HG03064 (cell line): ENCODE data around the gene CYP27A1.
"Not testable (repeated sequence)": the region's sequence is repeated elsewhere in the genome, so short reads cannot be mapped to it uniquely, and the experiment has no call there.

Source experiments
- ATAC-seq: cut with Tn5 transposase; IDR thresholded peaks from one replicate; pipeline ENCODE4 v1.9.1; 2021; ENCODE audit warnings: low read depth; ENCODE audit not compliant: unreplicated experiment

CYP27A1 gene

DNA sequence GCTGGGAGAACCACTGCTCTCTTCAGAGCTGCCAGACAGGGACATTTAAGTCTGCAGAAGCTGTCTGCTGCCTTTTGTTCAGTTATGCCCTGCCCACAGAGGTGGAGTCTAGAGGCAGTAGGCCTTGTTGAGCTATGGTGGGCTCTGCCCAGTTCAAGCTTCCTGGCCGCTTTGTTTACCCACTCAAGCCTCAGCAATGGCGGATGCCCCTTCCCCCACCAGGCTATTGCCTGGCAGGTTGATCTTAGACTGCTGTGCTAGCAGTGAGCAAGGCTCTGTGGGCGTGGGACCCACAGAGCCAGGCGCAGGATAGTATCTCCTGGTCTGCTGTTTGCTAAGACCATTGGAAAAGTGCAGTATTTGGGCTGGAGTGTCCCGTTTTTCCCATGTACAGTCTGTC is 9.2 kb upstream of the CYP27A1 start:
- not testable (repeated sequence) for ATAC-seq

DNA sequence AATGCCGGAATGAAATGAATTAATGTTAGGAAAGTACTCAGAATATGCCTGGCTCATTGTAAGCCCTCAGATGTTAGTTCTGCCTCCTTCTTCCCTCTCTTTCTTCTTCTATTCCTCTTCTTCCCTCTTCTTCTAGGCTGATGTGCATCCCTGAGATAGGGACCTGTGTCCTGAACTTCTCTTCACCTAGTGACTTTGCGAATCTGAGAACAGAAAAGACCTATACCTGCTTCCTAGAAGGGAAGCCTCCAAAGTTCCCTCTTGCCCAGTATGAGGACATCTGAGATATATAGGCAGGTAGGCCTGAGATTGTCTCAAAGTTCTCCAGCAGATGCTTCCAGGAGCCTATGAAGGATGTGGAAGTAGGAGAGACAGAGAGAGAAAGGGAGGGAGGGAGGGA is 8.1 kb upstream of the CYP27A1 start:
- ATAC-seq: no peak

DNA sequence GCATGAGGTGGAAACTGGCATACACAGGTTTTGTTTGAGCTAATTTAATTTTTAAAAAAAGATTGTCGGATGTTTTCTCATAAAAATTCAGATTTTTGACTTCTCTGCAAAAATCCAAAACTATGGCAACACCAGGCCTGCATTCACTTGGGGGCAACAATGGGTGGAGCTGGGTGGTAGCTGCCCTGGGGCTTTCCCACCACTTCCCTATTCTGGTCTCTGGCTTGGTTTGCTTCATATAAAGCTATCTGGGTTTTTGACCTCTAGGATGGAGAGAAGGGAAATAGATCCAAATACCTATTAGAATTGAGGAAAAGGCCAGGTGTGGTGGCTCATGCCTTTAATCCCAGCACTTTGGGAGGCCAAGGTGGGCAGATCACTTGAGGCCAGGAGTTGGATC is 5.5 kb upstream of the CYP27A1 start:
- no peak for ATAC-seq

DNA sequence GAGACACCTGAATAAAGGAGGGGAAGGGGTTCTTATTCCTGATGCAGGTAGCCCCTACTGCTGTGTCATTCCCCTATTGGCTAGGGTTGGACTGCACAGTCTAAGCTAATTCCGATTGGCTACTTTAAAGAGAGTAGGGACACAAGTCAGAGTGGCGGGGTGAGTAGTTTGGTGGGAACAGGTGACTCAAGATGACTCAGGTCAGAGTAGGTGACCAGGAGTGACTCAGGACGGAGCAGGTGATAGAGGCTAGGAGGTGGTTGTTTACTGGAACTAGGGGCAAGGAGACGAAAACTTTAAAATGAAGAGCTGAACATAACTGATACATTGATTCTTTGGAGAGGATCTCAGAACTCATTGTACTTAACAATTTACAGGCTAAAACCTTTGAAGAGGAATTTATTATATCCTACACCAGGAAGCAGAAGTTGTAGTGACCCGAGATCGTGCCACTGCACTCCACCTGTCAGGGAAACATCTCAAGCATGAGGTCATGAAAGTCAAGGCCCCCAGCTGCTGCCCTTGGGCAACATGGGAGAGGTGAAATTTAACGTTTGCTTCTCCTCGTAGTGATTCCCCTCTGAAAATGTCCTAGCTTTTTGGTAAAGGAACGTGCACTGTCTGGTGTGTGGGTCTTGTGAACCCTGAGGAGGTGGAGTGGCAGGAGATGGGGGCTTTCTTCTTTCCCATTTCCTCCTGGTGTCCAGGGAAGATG is 4.5 kb upstream of the CYP27A1 start:
- no peak for ATAC-seq

DNA sequence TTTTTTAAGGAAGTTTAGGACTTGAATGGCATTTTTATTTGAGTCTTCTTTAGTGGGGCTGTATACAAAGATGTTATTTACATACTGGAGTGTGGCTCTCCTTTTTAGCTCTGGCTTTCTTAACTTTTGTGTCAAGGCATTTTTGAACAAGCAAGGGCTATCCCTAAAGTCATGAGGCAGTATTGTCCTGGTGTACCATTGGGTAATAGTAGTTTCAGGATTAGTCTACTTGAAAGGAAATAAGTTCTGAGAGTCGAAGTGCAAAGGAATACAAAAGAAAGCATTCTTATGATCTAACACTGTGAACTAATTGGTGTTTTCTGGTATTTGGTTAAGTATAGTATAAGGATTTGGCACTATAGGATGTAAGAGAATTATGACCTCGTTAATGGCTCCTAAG is 1.9 kb upstream of the CYP27A1 start:
- no peak for ATAC-seq

- ATAC-seq: no peak
Observed at GRCh38 chr2:218780851-218781690, 876 bp upstream of the CYP27A1 start.

DNA sequence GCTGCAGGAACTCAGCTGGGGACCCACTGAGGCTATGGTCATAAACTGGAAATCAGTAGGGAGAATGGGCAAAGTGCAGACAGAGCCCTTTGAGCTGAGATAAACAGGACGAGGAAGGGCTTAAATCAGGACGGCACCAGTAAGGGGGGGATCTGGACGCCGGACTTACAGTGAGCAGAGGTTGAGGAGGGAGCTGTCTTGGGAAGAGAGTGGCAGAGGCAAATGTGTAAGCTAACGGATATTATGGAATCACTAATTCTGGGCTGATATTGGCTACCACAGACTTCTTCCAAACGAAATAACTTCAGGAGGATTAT is 539 bp downstream of the CYP27A1 start:
- ATAC-seq: no peak

DNA sequence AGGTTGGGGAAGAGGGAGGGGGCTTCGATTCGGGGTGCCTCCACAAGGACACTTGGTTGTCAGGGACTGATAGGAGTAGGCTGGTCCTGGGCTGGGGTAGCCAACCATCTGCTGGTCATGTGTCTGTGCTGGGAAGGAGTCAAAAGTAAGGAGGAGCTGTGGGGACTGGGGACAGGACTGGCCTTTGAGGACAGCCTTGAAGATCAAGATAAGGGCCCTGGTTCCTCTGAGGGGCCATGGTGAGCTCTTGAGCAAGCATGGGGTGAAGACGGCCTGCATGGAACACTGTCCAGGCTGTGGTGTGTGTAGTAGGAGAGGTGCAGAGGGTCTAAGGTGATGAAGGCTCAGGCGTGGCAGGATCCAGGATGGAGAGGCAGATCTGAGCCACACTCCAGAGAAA is 1.7 kb downstream of the CYP27A1 start:
- no peak for ATAC-seq

GRCh38 chr2:218785103-218785502 is 3.2 kb downstream of the CYP27A1 start:
- no peak for ATAC-seq

DNA sequence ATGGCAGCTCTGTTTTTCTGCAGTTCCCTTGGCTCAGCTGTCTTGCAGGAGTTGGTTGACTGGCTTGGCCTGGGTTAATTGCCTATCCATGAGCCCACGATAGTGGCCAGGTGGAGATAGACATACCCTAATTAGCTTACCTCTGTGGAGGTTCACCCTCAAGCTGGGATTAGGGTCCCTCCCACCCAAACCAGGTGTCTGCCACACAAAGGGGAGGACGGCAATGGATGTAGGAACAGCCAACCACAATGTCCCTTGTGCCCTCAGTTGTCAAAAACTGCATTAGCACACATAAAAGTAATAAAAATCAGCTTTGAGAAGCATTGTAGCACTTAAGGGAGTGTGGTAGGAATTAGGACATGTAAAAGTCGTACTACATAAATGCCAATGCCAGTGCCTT is 4.2 kb downstream of the CYP27A1 start:
- ATAC-seq: no peak

- ATAC-seq: no peak
Observed at GRCh38 chr2:218788529-218789255, 6.7 kb downstream of the CYP27A1 start.

DNA sequence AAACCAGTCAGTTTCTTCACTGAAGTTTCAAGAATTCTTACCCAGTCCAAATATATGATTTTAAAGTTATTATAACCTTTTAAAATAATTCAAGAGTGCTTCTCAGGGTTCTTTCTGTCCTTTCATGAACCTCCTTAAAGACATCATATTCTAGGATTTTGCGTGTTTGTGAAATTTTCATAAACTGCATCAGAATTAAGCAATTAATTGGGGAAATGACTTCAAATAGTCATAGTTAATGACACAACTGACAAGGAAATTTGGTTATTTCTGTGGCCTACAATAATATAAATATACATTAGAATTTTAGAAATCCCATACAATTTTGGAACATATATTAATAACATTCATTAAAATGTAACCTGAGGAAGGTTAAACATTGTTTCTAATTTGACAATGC is 10.5 kb downstream of the CYP27A1 start:
- ATAC-seq: no peak

- no peak for ATAC-seq
Observed at GRCh38 chr2:218796691-218797090, 14.7 kb downstream of the CYP27A1 start.

DNA sequence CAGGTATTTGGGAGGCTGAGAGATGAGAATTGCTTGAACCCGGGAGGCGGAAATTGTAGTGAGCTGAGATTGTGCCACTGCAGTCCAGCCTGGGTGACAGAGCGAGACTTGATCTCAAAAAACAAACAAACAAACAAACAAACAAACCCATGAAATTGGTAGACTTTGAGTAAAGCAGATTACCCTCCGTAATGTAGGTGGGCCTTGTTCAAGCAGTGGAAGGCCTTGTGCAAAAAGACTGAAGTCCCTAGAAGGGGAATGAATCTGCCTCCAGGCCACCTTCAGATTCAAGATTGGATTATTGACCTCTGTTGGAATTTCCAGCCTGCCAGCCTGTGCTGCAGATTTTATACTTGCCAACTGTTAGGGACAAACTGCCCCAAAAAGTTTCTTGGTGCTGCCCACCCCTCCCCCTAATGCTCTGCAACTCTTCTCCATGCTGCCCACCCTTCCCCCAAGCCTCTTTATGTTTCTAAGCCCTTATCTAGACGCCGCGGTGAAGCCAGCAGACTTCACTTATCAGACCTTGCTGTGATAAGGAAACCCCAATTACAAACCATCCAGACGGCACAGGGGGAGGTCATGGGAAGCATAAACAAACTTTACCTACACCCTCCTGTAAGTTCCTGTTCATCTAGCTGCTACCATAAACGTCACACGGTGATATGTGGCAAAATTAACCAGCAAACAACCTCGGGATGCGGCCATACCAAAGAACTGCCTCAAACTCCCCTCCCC is 17.0 kb downstream of the CYP27A1 start:
- ATAC-seq: no peak

DNA sequence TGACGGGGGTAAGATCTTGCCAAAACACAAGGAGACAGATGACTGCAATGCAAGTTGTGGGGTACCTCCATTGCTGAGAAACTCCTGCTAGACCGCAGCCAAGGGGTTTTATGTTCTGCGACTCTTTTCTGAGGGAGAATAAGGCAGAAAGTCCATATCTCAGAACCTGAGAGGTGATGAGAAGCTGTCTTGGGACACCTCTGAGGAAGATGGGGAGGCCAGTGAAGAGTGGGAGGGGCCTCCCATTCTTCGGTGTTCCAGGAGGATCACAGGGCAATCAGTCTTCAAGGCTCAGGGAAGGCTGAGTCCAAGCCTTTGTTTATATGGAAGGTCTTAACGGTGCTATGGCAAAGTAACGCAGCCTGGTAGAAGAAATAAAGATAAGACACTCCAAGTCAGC is 18.0 kb downstream of the CYP27A1 start:
- ATAC-seq: no peak

- ATAC-seq: no peak
Observed at GRCh38 chr2:218802386-218802994, 20.5 kb downstream of the CYP27A1 start.

GRCh38 chr2:218804817-218805216 is 22.9 kb downstream of the CYP27A1 start:
- ATAC-seq: no peak

DNA sequence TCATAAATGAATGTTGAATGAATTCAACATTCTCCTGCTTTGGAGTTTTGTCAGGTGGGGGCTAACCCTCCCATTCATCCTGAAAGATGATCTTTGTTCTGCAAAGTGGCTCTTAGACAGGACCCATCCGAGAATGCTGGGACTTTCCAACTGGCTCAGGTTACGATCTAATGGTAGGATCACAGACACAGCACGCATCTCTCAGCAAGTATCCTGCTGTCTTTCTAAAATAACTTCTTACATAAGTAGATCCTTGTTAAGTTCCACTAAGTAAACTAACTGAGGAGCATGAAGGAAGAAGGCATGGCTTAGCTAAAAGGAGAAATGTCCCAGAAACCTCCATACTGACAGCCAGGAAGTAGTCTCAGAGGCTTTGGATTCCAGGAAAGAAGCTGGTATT is 23.7 kb downstream of the CYP27A1 start:
- no peak for ATAC-seq

GRCh38 chr2:218806346-218806978 is 24.5 kb downstream of the CYP27A1 start:
- ATAC-seq: no peak

- ATAC-seq: no peak
Observed at GRCh38 chr2:218807626-218808025, 25.7 kb downstream of the CYP27A1 start.
